ENCODE results near the gene MEMO1.

- TF ChIP-seq, protein P1, sequence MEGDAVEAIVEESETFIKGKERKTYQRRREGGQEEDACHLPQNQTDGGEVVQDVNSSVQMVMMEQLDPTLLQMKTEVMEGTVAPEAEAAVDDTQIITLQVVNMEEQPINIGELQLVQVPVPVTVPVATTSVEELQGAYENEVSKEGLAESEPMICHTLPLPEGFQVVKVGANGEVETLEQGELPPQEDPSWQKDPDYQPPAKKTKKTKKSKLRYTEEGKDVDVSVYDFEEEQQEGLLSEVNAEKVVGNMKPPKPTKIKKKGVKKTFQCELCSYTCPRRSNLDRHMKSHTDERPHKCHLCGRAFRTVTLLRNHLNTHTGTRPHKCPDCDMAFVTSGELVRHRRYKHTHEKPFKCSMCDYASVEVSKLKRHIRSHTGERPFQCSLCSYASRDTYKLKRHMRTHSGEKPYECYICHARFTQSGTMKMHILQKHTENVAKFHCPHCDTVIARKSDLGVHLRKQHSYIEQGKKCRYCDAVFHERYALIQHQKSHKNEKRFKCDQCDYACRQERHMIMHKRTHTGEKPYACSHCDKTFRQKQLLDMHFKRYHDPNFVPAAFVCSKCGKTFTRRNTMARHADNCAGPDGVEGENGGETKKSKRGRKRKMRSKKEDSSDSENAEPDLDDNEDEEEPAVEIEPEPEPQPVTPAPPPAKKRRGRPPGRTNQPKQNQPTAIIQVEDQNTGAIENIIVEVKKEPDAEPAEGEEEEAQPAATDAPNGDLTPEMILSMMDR (IDR thresholded peaks at IDR 0.05 in 2 of 3, conservative IDR thresholded peaks at IDR 0.05 in 1 of 3; ENCODE audit: insufficient read depth in 2 of 3, low read depth in 1 of 3, low read length in 3 of 3) = no peak
- TF ChIP-seq NFXL1 (CRISPR knock-in tag; IDR thresholded peaks at IDR 0.05) = no peak
- no peak for TF ChIP-seq ZNF239 (CRISPR knock-in tag; IDR thresholded peaks at IDR 0.05)
- TF ChIP-seq ZNF253 (CRISPR knock-in tag; conservative IDR thresholded peaks at IDR 0.05) = no peak
- TF ChIP-seq NR3C1 (CRISPR knock-in tag; IDR thresholded peaks at IDR 0.05) = no peak
- TF ChIP-seq MXI1 (IDR thresholded peaks at IDR 0.05; ENCODE audit: low read depth, low read length) = no peak
- no peak for TF ChIP-seq ZNF121 (CRISPR knock-in tag; conservative IDR thresholded peaks at IDR 0.05)
- no peak for TF ChIP-seq ZBTB7A (IDR thresholded peaks at IDR 0.05; ENCODE audit: borderline replicate concordance, control insufficient read depth, low read depth, low read length)
- TF ChIP-seq JUNB (CRISPR knock-in tag; conservative IDR thresholded peaks at IDR 0.05) = no peak
Observed at GRCh38 chr2:31896293-31896692, 114.5 kb downstream of the MEMO1 start.
